ENCODE results near the gene PRR12. TPM values are rescaled to one million over a fixed set of nuclear protein-coding genes. Genes with fewer than 3 reads are reported as not detected.

The PRR12 gene
- total and polyA plus RNA-seq, 9 of the 15 experiments (the other 6 are each of a cell fraction or from before 2014, with no cell fraction given) = 0.01 to 21.1 (median 0.98) TPM

DNA sequence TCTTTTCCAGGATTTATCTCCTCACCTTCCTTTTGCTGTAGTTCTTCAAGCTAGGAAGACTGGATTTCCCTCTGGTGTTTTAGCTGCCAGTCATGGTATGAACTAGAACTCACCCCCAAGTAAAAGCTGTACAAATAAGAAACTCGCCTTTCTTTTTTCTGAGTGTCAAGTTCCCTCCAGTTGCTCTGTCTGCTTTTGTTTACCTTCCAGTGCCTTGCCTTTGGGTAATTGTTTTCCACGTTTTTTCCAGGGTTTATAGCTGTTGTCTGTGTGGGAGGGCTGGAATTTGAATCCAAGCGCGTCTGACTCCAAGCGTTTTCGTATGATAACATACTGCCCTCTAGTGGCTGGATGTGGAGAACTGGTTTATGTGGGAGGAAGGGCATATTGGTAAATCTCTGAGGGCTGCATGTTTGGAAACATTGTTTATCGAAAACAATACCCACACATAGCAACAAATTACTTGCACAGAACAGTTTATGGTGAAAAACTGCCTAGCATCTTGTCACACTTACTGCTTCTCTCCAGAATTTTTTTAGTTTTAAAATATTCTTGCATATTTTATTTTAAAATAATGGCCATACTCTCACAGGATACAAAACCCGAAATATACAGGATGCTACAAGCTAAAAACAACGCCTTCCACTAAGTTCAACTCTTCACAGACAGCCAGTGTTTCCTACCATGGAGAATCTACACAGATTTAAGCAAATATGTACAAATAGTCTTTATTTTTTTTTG, 44.0 kb upstream of the PRR12 start (continued):
- TF ChIP-seq, protein P1, sequence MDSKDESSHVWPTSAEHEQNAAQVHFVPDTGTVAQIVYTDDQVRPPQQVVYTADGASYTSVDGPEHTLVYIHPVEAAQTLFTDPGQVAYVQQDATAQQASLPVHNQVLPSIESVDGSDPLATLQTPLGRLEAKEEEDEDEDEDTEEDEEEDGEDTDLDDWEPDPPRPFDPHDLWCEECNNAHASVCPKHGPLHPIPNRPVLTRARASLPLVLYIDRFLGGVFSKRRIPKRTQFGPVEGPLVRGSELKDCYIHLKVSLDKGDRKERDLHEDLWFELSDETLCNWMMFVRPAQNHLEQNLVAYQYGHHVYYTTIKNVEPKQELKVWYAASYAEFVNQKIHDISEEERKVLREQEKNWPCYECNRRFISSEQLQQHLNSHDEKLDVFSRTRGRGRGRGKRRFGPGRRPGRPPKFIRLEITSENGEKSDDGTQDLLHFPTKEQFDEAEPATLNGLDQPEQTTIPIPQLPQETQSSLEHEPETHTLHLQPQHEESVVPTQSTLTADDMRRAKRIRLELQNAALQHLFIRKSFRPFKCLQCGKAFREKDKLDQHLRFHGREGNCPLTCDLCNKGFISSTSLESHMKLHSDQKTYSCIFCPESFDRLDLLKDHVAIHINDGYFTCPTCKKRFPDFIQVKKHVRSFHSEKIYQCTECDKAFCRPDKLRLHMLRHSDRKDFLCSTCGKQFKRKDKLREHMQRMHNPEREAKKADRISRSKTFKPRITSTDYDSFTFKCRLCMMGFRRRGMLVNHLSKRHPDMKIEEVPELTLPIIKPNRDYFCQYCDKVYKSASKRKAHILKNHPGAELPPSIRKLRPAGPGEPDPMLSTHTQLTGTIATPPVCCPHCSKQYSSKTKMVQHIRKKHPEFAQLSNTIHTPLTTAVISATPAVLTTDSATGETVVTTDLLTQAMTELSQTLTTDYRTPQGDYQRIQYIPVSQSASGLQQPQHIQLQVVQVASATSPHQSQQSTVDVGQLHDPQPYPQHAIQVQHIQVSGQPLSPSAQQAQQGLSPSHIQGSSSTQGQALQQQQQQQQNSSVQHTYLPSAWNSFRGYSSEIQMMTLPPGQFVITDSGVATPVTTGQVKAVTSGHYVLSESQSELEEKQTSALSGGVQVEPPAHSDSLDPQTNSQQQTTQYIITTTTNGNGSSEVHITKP (IDR thresholded peaks at IDR 0.05; ENCODE audit: partially characterized antibody) = peak; percentile 91
- TF ChIP-seq ATF7 (IDR thresholded peaks at IDR 0.05) (peak; percentile 33; the same call in 1 of the 2 replicates), TEAD4 (IDR thresholded peaks at IDR 0.05; ENCODE audit: low read length) (peak; percentile 69), TEAD4 (CRISPR knock-in tag; IDR thresholded peaks at IDR 0.05; ENCODE audit: borderline replicate concordance) (no peak), DEAF1 (CRISPR knock-in tag; IDR thresholded peaks at IDR 0.05) (peak; percentile 65), JUND (IDR thresholded peaks at IDR 0.05; ENCODE audit: borderline replicate concordance, low read depth, low read length) (peak; percentile 21; the same call in 1 of the 2 replicates), JUND (tag; IDR thresholded peaks at IDR 0.05; ENCODE audit: borderline replicate concordance, low read depth, low read length) (no peak; the same call in 2 of the 3 replicates), TSC22D4 (tag; IDR thresholded peaks at IDR 0.05) (no peak), NR1H2 (CRISPR knock-in tag; IDR thresholded peaks at IDR 0.05) (no peak), RCOR1 (IDR thresholded peaks at IDR 0.05; ENCODE audit: borderline replicate concordance in 1 of 2, low read depth in 2 of 2, low read length in 2 of 2) (0 out of 4 replicates have a peak, but pooled peaks of 1 of the 2 experiments have one; percentile 31), ZNF384 (IDR thresholded peaks at IDR 0.05; ENCODE audit: low read depth, low read length) (peak; percentile 23), ARID2 (IDR thresholded peaks at IDR 0.05) (0 out of 2 replicates have a peak, but pooled peaks have one; percentile 46), EP400 (IDR thresholded peaks at IDR 0.05) (peak; percentile 41; the same call in 1 of the 2 replicates), MYC (IDR thresholded peaks at IDR 0.05; ENCODE audit: low read depth, low read length) (0 out of 2 replicates have a peak, but pooled peaks have one; percentile 20), MYC (CRISPR knock-in tag; IDR thresholded peaks at IDR 0.05; ENCODE audit: borderline replicate concordance, low read depth) (no peak), VEZF1 (CRISPR knock-in tag; IDR thresholded peaks at IDR 0.05) (peak; percentile 46; the same call in 1 of the 2 replicates), NCOA2 (IDR thresholded peaks at IDR 0.05; ENCODE audit: partially characterized antibody in 2 of 2) (no peak), TRIM25 (IDR thresholded peaks at IDR 0.05; ENCODE audit: borderline replicate concordance) (no peak)

Measured in K562 (cell line).